ENCODE measurements around the gene F10. TPM values are rescaled to one million over a fixed set of nuclear protein-coding genes. Genes with fewer than 3 reads are reported as not detected.

The F10 gene
- total RNA-seq, 1 donor from 2014 or later, result 20.6 TPM

GRCh38 chr13:113117335-113117872, 5.2 kb upstream of the F10 start:
- DNase-seq, result no peak

DNA sequence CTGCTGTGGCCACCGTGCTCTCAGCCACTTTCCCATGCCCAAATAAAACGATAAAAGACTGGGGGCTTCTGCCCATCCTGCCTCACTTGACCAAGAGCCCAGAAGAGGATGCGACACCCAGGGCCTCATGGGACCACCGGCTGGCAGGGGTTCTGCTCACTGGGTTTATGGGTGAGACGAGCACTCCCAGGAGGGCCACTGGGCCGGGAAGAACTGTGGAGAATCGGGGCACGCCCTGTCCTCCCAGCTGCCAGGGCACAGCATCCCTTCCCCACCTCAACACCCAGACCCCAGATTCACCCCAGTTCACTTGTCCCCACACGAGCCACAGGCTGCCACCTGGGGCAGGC, 4.7 kb upstream of the F10 start:
- DNase-seq, result no peak

- no peak for DNase-seq
These were observed 4.2 kb upstream of the F10 start for GRCh38 chr13:113118261-113119021.

DNA sequence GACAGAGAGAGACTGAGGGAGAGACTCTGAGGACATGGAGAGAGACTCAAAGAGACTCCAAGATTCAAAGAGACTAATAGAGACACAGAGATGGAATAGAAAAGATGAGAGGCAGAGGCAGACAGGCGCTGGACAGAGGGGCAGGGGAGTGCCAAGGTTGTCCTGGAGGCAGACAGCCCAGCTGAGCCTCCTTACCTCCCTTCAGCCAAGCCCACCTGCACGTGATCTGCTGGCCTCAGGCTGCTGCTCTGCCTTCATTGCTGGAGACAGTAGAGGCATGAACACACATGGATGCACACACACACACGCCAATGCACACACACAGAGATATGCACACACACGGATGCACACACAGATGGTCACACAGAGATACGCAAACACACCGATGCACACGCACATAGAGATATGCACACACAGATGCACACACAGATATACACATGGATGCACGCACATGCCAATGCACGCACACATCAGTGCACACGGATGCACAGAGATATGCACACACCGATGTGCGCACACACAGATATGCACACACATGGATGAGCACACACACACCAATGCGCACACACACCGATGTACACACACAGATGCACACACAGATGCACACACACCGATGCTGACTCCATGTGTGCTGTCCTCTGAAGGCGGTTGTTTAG, 3.3 kb upstream of the F10 start:
- no peak for DNase-seq

DNA sequence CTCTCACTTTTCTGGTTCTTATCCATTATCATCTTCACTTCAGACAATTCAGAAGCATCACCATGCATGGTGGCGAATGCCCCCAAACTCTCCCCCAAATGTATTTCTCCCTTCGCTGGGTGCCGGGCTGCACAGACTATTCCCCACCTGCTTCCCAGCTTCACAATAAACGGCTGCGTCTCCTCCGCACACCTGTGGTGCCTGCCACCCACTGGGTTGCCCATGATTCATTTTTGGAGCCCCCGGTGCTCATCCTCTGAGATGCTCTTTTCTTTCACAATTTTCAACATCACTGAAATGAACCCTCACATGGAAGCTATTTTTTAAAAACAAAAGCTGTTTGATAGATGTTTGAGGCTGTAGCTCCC, 2.8 kb upstream of the F10 start:
- no peak for DNase-seq

DNA sequence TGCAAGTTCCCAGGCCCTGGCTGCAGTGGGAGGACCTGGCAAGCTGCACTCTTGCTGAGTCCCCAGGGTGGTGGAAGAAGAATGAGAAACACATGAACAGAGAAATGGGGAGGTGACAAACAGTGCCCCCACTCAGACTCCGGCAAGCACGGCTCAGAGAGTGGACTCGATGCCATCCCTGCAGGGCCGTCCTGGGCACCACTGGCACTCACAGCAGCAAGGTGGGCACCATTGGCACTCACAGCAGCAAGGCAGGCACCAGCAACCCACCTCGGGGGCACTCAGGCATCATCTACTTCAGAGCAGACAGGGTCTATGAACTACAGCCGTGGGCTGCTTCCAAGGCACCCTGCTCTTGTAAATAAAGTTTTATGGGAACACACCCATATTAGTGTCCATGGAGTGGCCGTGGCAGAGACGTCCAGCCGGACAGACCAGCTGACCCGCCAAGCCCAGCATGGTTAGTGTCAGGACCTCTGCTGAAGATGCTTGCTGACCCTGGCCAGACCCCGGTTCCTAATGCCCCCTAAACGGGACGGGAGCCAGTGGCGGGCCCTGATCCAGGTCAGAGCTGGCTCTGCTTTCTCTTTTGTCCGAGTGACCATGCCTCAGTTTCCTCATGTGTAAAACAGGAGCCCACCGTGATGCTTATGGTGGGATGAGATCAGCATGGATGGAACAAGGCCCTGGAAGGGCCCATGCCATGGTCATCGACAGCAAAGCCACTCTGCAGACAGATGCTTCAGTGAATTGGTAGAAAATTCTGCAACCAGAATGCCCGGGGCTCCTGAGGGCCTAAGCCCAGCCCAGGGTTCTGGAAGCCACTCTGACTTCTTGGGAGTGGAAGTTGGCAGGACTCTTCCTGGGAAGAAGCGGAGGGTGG, 2.1 kb upstream of the F10 start:
- no peak for DNase-seq

DNA sequence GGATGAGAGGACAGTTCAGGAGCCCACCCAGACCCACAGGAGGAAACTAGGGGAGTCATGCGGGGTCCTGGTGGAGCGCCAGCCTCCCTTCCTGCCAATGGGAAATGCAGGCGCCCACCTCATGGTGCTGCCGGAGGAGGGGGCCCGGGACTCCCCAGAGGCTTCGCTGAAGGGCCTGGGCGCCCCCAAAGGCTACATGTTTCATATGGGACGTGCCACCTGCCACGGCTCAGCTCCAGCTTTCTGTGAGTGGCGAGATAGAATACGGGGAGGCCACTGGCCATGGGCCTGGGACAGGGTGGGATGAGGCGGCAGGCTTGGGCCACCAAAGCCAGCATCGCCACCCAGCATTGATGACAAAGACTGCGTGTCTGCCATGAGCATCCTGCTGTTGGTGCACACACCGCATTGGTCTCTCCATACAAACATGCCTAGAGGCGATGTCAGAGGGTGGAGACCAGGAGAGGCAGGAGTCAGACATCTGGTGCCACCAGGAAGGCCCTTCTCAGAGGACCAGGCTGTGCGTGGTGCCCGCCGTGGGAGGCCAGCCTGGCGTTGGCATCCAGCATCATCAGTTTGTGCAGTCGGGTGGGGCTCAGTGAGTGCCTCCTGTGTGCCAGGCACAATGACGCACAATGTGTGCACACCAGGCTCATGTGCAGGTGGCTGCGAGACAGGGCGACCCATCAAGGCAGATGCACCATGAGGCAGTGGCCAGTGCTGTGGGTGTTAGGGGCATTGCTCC, 1.2 kb upstream of the F10 start:
- DNase-seq, result no peak

GRCh38 chr13:113121928-113122471, 599 bp upstream of the F10 start:
- no peak for DNase-seq

- peak; percentile 20 for DNase-seq
These were observed 915 bp downstream of the F10 start for GRCh38 chr13:113123226-113124201.

DNA sequence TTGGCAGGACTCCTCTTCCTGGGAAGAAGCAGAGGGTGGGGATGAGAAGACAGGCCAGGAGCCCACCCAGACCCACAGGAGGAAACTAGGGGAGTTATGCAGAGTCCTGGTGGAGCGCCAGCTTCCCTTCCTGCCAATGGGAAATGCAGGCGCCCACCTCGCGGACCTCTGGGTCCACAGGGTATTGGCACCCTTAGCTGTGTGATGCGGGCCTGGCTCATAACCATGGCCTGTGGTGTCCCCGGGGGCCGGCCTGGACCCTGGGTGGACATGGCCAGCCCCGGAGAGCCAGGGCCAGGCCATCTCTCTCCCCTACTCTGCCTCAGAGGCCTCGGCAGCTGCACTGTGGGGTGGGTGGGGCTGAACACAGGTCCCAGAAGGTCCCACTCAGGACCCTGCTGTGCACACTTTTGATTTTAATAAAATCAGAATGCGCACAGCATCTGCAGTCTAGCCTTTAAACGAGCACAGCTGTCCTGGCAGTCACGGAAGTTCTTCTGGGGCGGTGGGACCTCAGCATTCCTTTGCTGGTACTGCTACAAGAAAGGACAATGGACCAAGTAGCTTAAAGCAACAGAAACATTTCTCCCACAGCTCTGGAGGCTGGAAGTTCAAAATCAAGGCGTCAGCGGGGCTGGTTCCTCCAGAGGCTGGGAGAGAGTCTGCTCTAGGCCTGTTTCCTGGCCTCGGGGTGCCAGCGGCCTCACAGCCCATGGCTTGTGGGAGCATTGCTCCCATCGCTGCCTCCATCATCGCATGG, 1.8 kb downstream of the F10 start:
- peak; percentile 30 for DNase-seq

GRCh38 chr13:113125506-113126264, 3.1 kb downstream of the F10 start:
- no peak for DNase-seq

DNA sequence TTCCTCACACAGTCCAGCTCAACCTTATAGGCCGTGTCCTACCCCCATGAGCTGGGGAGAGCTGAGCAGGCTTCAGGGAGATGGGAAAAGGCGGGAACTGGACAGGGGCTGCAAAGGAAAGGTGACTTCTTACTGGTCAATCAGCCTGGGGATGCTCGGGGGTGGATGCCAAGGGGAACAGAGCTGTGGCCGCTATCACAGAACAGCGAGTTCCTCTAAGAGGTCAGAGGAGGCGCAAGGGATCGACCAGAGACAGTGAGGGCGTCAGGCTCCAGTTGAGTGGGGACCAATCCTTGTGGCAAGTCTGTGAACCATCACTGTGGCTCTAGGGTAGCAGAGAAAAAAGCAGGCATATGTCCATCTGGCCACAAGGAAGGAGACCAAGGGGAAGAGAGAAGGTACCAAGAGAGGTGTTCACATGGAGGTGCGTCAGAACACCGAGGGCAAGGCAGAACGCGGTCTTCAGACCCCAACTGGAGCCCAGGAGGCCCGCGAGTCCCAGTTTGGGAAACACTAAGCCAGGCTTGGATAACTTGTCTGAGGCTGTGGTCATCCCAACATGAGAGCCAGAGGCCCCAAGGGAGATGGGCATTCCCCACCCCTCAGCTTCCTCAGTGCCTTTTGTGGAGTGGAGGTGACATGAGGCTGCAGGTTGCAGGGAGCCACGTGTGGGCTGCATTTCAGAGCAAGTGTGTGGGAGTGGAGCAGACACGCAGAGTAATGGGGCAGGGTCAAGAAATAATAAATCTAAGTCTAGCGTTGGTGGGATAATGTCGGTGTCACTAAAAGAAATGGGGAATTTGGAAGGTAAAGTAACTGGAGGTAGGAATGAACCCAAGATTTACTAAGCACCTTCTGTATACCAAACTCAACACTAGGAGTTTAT, 3.9 kb downstream of the F10 start:
- DNase-seq, result no peak

- no peak for DNase-seq
These were observed 6.9 kb downstream of the F10 start for GRCh38 chr13:113129480-113129879.

GRCh38 chr13:113129921-113130750, 7.5 kb downstream of the F10 start:
- no peak for DNase-seq

DNA sequence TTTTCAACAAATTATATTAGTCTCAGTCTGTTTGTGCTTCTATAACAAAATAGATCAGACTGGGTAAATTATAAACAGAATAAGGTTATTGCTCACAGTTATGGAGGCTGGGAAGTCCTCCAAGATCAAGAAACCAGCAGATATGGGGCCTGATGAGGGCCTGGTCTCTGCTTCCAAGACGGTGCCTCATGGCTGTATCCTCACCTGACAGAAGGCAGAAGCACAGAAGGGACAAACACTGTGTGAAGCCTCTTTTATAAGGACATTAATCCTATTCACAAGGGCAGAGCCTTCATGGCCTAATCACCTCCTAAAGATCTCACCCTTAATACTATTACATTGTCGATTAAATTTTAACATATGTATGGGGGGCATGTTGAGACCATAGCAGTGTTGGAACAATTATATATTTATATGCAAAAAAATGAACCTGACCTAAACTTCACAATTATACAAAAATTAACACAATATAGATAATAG, 12.7 kb downstream of the F10 start:
- no peak for DNase-seq

GRCh38 chr13:113137691-113138298, 15.2 kb downstream of the F10 start:
- DNase-seq, result no peak
